Fibroblast of peridontal ligament (primary cell): ENCODE data around the gene MIEF1.
A peak's percentile ranks its signal among the peaks of the same experiment; 100 is the strongest.
"Not testable (repeated sequence)": the region's sequence is repeated elsewhere in the genome, so short reads cannot be mapped to it uniquely, and the experiment has no call there.

Source experiments
- DNase-seq: peaks from one replicate; pipeline ENCODE4 v3.0.0-alpha.2; 2010; ENCODE audit errors: extremely low read depth

The MIEF1 gene

DNA sequence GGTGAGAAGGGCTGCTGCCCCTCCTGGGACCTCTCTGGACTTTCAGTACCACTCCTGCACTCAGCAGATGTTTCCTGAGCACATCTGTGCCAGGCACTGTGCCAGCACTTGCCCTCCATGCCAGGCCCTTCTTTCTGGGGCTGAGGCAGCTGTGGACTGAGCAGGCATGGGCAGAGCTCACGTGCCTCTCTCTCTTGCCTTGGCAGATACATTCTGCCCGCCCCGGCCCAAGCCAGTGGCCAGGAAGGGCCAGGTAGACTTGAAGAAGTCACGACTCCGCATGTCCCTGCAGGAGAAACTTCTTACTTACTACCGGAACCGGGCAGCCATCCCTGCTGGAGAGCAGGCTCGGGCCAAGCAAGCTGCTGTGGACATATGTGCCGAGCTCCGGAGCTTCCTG, 9.9 kb downstream of the MIEF1 start:
- DNase-seq: no peak

DNA sequence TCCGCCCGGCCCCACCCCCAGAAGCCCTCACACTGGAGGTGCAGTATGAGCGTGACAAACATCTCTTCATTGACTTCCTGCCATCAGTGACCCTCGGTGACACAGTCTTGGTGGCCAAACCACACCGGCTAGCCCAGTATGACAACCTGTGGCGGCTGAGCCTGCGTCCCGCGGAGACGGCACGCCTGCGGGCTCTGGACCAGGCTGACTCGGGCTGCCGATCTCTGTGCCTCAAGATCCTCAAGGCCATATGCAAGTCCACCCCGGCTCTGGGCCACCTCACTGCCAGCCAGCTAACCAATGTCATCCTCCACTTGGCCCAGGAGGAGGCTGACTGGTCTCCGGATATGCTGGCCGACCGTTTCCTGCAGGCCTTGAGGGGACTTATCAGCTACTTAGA, 11.7 kb downstream of the MIEF1 start:
- DNase-seq: no peak

DNA sequence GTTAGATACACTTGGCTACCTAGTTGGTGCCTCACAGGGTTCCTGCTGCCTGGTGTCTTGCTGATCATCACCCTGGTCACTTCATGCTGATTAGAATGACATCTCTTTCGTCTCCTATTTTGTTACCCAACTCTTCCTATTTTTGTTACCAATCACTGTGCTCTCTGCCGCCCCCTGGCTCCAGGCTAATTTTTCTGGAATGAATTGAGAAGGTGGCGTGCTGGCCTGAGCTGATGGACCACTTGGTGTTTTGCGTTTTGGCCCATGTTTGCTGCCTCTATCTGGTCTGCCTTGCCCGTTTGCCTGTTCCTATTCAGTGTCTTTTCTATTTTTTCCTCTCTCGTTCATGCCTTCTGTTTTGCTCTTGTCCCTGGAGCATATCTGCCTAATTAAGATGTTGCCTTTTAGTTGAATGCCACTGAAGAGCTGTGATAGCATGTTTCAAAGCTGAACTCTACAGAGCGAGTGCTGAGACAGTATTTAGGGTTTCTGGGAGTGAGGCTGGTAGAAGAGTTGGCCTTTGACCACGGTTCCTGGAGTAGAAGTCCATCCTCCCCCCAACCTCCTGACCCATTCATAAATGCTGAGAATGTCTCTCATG, 12.4 kb downstream of the MIEF1 start:
- DNase-seq: peak; percentile 58

DNA sequence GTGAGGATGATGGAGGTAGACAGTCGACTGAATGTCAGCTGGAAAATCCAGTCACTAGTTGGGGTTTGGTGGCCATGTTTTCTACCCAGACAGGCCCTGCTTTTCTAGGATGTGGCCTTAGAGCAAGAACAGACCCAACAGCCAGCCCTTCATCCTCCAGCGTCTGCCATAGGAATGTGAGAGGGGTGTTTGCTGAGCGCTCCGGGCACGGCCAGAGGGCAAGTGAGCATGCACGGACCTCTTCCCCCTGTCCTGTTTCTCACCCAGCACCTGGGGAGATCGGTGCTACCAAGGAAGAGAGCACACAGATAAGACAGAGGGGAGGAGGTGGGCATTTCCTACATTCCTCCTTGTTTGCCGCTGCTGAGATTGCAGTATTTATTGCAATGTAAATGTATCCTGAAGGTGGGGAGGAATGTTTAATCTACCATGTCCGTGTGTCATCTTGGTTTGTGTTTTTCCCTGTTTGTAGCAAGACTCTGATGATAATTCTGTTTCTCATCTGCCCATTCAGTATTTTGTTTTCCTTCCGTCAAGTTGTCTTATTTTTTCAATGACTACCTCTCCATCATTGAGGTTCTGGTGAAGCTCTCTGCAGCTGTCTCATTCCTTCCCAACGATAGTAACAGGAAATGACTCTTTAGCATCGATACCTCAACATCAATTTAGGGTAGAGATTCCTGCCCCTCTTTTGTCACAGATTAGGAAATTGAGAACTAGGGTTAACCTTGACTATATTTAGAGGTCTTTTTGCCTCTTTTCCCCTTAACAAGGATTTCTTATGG, 13.4 kb downstream of the MIEF1 start:
- DNase-seq: no peak

DNA sequence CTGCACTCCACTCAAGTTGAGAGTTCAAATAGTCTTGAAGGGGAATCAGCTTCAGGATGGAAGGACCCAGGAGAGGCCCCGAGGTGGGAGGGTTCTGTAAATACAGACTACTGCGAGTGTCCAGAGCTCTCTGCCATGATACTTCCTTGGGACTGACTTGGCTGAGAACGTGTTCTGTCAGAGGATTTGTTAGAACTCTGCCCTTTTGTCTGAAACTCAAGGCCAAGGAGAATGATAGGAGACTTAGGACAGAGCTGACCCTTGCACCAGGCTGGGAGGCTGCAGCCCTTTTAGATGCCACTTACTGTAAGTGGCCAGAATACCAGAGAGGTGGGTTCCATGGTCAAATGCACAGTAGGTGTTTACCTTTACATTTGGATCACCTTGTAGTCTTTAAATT, 15.4 kb downstream of the MIEF1 start:
- DNase-seq: no peak

DNA sequence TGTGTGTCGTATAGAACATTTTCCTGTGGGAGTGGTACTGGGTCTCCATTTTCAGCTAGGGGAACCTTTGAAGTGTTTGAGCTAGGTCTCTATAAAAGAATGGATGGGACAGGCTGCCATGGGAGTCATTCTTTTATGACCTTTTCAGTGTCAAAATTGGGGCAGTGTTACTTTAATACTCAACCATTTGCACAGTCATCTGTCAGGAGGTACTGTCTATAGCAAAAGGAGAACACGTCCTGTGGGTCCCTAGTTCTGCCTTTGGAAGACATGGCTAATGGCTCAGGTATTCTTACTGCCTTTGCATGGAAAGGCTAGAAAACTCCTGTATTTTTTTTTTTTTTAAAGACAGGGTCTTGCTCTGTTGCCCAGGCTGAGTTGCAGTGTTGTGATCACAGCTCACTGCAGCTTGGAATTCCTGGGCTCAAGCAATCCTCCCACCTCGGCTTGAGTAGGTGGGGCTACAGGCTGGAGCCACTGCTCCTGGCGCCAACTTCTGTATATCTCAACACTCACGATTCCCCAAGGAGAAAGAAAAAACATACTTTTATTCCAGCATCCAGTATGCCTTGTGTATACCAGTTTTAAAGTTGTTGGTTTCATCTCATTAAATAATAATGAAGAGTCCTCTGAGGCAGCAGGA, 16.2 kb downstream of the MIEF1 start:
- peak; percentile 45 for DNase-seq

DNA sequence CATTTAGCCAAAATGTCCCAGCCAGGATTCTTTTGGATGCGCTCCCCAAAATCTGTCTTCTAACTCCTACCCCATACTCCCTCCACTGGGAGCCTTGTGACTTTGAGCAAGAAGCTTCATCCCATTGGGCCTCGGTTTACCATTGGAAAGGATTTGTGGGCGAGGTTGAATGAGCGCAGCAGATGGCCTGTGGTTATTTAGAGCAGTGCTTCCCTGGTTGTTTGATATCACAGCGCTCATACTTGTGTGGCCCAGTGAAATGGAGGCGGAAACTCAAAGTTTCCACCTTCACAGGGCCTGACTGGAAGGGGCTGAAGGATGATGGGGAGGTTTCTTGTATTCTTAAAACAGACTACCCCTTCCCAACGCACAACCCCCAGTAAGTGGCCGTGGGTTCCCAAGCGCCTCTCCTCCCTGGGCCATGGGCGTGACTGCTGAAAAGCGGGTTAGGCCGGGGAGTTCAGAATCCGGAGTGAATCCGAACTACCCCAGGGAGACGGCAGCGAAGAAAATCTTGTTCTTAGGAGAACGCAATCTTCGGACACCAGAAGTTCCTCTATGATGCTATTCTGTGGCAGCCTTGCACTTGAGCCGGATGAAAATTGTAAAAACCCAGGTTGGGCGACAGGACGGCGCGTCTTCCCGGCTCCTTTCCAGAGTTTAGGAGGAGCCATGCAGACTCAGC, 17.0 kb downstream of the MIEF1 start:
- DNase-seq: peak; percentile 53

DNA sequence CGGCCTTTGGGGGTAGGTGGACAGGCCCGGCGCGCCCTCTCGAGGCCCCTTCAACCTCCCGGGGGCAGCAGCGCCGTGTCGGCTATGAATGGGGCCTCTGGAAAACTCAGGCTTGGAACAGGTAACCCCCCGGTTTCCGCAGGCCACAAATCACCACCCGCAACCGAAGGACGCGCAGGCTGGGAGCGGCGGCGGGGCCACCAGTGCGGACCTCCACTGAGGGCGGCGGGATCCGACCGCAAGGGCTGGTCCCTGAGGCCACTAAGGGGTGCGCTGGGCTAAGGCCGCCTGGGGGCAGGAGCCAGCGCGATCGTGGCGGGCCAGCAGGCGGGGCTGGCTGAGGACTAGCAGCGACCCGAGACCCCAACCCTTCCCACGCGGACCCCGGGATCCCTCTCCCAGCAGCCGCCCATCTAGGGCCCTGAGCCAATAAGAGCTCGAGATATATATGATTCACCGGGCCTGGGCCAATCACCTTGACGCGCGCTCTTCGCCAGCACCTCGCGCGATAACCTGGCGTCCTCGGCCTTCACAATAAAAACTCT, 17.7 kb downstream of the MIEF1 start:
- DNase-seq: no peak

DNA sequence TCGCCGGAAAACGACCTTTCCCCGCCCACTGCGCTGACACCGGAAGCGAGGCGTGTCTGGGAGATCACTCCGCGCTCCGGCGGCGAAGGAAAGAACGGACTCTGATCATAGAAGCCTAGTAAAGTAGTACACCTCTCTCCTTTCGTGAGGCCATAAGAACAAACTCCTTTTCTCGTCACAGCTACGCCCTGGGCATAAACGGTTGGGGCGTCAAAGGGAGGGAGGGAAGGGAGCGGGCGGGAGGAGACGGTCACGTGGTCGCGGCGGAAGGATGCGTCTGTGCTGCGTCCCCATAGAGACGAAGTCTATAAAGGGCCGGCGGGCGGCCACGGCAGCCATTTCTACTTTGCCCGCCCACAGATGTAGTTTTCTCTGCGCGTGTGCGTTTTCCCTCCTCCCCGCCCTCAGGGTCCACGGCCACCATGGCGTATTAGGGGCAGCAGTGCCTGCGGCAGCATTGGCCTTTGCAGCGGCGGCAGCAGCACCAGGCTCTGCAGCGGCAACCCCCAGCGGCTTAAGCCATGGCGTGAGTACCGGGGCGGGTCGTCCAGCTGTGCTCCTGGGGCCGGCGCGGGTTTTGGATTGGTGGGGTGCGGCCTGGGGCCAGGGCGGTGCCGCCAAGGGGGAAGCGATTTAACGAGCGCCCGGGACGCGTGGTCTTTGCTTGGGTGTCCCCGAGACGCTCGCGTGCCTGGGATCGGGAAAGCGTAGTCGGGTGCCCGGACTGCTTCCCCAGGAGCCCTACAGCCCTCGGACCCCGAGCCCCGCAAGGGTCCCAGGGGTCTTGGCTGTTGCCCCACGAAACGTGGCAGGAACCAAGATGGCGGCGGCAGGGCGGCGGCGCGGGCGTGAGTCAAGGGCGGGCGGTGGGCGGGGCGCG, 18.4 kb downstream of the MIEF1 start, which contains the start of gene ATF4:
TSS of gene ATF4 (plus strand) at position 337 of the 880 bp plus-strand sequence. CDS start 884 bp downstream, outside the sequence.
- peak; percentile 99 for DNase-seq

DNA sequence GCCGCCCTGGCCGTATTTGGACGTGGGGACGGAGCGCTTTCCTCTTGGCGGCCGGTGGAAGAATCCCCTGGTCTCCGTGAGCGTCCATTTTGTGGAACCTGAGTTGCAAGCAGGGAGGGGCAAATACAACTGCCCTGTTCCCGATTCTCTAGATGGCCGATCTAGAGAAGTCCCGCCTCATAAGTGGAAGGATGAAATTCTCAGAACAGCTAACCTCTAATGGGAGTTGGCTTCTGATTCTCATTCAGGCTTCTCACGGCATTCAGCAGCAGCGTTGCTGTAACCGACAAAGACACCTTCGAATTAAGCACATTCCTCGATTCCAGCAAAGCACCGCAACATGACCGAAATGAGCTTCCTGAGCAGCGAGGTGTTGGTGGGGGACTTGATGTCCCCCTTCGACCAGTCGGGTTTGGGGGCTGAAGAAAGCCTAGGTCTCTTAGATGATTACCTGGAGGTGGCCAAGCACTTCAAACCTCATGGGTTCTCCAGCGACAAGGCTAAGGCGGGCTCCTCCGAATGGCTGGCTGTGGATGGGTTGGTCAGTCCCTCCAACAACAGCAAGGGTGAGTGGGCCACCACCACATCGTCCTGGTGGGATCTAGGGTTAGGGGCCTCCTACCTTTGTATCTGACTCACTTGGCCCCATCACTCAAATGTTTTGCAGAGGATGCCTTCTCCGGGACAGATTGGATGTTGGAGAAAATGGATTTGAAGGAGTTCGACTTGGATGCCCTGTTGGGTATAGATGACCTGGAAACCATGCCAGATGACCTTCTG, 19.2 kb downstream of the MIEF1 start:
- peak; percentile 80 for DNase-seq

DNA sequence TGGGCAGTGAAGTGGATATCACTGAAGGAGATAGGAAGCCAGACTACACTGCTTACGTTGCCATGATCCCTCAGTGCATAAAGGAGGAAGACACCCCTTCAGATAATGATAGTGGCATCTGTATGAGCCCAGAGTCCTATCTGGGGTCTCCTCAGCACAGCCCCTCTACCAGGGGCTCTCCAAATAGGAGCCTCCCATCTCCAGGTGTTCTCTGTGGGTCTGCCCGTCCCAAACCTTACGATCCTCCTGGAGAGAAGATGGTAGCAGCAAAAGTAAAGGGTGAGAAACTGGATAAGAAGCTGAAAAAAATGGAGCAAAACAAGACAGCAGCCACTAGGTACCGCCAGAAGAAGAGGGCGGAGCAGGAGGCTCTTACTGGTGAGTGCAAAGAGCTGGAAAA, 20.0 kb downstream of the MIEF1 start:
- DNase-seq: not testable (repeated sequence)

DNA sequence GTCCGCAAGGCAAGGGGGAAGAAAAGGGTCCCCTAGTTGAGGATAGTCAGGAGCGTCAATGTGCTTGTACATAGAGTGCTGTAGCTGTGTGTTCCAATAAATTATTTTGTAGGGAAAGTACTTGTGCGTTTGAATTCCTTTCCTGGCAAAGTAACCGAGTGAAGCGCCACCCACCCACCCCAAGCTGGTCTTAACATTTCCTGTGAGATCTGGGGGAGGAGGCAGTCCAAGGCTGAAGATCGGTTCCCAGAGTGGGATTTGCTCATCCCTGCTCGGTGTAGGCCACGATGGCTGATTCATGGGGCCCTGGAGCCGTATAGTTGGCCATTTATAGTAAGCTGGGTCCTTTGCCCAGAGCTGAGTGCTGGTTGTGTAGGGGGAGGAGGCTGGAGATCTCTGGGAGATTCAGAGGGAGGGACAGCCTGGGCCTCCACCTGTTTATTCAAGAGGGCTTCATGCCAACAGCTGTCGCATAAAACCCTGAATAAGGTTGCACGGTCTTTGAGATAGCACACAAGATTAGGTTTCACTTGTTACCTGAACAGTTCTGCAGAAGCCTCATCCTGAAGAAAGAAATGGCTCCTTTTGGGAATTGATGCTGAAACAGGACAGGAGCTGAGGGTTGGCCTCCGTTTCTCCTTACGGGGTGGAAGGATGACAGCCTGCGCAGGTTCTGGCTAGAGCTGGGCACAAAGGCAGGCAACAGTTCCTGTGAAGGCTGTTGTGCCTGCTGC, 20.6 kb downstream of the MIEF1 start:
- peak; percentile 67 for DNase-seq

DNA sequence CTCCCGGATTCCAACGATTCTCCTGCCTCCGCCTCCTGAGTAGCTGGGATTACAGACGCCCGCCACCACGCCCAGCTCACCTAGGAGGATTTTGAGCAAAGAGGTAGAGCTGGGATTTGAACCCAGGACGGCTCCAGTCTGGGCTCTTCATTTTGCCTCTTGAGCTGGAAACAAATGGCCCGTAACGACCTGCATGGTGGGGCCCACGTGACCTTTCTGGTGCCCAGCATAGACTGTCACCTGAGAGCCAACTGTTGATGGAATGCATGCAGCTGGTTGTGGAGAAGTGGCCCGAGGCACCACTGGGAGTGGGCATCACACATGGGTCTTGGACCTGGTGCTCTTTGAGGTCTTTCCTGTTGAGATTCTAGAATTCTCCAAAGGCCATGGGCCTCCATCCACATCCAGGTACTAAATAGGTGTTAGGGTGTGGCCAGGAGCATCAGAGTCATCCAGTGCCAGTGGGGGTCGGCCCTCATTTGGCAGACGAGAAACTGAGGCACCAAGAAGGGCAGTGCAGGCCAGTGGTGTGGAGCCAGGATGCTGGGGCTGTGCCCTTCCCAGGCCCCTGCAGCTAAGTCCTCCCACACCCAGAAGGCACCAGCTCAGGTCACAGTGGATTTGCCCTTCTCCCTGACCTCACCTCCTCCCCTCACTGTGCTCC, 22.1 kb downstream of the MIEF1 start:
- no peak for DNase-seq

DNA sequence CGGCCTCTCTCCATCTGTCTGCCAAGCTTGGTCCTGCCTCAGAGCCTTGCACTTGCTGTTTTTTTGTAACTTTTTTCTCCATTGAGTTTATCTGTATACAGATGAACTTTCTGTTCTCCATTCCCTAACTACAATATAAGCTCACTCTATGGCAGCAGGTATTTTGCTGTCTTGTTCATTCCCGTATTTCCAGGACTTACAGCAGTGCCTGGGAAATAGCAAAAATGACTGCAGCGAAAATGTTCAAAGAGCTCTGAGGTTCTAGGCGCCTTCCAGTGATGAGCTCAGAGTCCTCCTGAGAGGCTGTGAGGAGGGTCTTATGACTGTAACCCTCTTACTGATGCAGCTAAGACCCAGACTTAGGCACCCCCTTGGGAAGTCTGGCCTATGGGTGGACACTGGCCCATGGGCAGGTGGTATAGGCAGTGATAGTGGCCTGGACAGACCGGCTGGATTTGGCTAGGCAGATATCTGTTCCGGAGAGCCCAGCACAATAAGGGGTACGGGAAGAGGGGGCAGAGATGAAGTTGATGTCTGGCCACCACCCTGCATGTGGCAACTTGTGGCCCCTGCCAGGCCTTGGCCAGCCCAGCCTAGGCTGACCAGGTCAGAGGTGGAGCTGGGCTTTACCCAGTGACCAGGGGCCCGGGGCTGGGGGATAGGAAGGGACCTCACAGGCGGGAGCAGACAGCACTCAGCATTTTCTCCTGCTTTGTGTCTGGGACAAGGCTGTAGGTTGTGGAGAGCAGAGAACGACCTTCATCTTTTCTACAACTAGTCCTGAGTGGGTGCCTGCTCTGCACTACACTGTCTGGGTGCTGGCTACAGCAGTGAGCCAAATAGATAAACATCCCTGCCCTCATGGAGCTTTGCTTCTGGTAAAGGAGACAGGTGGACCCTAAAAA, 22.9 kb downstream of the MIEF1 start:
- no peak for DNase-seq

DNA sequence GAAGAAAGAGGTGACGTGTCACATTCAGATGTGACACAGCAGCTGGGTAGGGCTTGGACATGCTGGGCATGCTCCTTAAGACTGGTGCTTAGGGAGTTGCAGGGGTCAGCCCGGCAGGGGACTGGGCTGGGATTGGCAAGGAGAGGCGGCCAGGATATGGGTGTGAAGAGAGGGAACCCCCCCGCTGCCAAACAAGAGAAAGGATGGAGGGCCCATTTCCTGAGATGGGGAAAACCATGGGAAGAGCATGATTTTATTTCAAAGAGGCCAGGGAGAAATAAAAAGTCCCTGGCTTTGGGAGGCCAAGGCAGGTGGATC, 23.5 kb downstream of the MIEF1 start:
- DNase-seq: no peak

DNA sequence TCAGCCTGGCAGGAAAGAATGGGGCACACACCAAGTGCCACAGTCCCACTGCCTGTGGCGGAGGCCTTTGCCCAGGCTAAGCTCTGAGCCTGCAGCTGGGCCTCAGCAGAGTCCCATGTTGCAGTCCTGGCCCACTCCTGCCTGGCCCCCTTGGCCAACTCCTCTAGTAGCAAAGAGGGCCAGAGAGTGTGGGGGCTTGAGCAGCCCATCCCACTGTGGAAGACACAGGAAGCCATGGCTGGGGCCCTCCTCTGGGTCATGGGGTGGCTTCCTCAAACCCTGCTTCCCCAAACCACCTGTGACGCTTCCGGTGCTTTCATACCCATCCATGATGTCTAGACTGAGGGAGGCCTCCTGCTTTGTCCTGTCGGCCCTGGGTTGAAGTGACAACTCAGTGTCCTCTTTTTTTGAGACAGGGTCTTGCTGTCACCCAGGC, 24.7 kb downstream of the MIEF1 start:
- no peak for DNase-seq

DNA sequence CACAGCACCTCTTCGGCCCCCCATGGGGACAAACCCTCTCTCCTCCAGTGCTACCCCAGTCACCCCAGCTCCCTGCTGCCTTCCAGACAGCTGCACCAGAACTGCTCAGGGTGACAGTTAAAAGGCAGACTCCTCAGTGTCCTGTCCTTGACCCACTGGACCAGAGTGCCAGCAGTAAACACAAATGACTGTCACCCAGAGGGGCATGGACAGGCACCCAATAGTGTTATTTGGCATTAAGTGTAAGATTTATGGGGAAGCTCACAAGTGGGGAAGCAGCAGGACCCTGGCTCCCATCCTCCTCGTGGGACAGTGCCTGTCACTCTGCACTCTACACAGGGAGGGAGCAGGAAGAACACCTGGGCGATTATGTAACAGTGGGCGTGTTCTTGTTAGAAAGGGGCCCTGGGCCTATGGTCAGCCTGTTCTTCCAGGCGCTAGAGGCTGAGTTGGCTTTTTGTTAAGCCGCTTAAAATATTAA, 25.4 kb downstream of the MIEF1 start:
- DNase-seq: no peak

DNA sequence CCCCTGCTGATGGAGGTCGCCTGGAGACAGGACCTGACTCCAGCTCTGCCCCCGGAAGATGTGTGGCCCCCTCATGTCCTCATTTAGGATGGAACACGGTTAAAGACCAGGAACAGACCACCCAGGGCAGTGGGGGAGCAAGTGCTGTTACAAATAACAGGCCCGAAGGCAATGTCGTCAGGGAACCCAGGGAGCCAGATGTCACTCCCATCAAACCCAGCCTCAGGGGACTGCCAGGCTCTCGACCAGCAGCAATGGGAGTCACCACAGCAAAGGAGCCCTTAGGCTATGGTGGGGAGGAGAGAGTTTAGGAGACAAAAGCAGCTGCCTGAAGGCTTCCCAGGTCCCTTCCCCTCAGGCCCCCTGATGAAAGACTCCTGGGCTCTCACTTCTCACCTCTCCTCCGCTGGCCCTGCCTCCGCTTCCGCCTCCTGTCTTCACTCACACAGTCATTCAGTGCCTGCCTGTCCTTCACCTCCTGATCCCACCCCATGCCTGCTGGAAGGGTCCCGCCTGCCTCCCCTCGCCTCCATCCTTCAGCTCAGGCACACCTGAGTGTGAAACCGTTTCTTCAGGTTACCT, 26.1 kb downstream of the MIEF1 start:
- no peak for DNase-seq
